DOHH2 (cell line): ENCODE measurements around the gene ELOB.

Experiments used
- EZH2phosphoT487 ChIP-seq: fragments of 200-600 bp; sonication (generic); IDR thresholded peaks from 2 replicates; pipeline ENCODE4 v1.6.1; 2017; ENCODE audit warnings: borderline replicate concordance, mild to moderate bottlenecking, antibody characterized with exemption, low read length, moderate library complexity, mixed read lengths
- TF ChIP-seq, protein P1 (sequence below): fragments of 200-600 bp; sonication (generic); IDR thresholded peaks from one replicate; pipeline ENCODE4 v1.5.1; 2014; ENCODE audit warnings: antibody characterized with exemption, mild to moderate bottlenecking, low read depth, low read length; ENCODE audit not compliant: poor library complexity, severe bottlenecking

DNA sequence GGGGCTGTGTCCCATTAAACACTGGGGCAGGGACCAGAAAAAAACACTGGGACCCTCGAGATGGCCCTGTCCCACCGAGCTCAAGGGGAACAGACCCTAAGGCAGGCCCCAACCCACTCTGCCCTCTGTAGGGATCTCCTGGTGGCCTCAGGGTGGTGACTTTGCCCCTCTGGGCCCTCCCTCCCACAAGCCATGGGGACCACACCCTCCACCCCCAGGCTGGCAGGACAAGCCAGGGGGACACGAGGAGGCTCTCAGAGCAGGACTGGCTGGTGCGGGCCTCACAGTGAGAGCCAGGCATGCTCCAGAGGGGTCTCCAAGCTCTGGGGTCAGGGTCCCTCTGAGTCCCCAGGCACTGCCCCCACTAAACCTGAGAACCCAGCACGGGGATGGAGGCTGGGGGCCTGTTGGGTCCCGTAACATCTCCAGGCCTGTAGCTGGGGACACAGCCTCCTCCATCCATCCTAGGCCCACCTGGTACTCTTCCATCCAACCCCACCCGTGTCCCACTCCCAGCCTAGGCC lies 39.1 kb downstream of the ELOB start:
- TF ChIP-seq, protein P1, sequence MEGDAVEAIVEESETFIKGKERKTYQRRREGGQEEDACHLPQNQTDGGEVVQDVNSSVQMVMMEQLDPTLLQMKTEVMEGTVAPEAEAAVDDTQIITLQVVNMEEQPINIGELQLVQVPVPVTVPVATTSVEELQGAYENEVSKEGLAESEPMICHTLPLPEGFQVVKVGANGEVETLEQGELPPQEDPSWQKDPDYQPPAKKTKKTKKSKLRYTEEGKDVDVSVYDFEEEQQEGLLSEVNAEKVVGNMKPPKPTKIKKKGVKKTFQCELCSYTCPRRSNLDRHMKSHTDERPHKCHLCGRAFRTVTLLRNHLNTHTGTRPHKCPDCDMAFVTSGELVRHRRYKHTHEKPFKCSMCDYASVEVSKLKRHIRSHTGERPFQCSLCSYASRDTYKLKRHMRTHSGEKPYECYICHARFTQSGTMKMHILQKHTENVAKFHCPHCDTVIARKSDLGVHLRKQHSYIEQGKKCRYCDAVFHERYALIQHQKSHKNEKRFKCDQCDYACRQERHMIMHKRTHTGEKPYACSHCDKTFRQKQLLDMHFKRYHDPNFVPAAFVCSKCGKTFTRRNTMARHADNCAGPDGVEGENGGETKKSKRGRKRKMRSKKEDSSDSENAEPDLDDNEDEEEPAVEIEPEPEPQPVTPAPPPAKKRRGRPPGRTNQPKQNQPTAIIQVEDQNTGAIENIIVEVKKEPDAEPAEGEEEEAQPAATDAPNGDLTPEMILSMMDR = no peak
- no peak for TF ChIP-seq EZH2phosphoT487
